HAP-1 (cell line): Measurements from ENCODE around the gene IFITM10.

Experiments
- DNase-seq, 2 experiments: peaks; one replicate each; pipeline ENCODE4 v3.0.0-alpha.2; 2016 to 2020; ENCODE audit warnings: low spot score in 2 of 2
- H3K27me3 ChIP-seq: fragments of 250-450 bp; sonication (Bioruptor Pico); 2 replicates; pipeline ENCODE4 v1.5.1; 2020; ENCODE audit warnings: low read depth, mild to moderate bottlenecking, moderate library complexity
- H3K36me3 ChIP-seq: fragments of 250-450 bp; sonication (Bioruptor Pico); replicated peaks from 2 replicates; pipeline ENCODE4 v1.5.1; 2020; ENCODE audit warnings: mild to moderate bottlenecking
- H3K4me1 ChIP-seq: fragments of 250-450 bp; sonication (Bioruptor Pico); 2 replicates; pipeline ENCODE4 v1.5.1; 2020; ENCODE audit warnings: mild to moderate bottlenecking
- H3K4me3 ChIP-seq: fragments of 250-450 bp; sonication (Bioruptor Pico); 2 replicates; pipeline ENCODE4 v1.5.1; 2020; ENCODE audit warnings: mild to moderate bottlenecking, moderate library complexity
- H3K9me3 ChIP-seq: fragments of 250-450 bp; sonication (Bioruptor Pico); 2 replicates; pipeline ENCODE4 v1.5.1; 2020; ENCODE audit warnings: mild to moderate bottlenecking, moderate library complexity
- in situ Hi-C: fragments of 300-500 bp; cut with MboI; formaldehyde crosslinking; loops from 3 replicates; pipeline ENCODE4 v1.14.3; 2020; ENCODE audit warnings: low sequenced_read_pairs, inconsistent platforms, mixed read lengths

IFITM10 gene

DNA sequence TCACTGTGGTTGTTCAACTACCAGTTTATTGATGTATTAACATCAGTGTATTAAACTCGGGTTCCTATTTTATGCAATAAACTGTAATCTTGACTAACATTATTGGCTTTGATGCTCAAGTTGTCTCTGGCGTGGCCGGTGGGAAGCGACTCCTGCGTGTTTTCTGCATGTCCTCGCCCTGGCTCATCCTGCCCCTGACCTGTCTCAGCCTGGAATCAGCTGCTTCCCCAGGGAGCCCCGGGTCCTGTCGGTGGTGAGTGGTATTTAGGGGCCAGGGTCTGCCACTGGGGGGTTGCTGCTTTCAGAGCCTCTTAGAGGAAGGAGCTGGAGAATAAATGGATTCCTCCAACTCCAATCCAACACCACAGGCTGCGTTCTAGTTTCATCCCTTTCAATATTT lies 22.5 kb downstream of the IFITM10 start:
- Histone ChIP-seq H3K4me3 (no peak overlapping the region), H3K4me1 (no peaks in the 10 kb centered on the region), H3K36me3 (no peaks in the 10 kb centered on the region), H3K9me3 (no peaks in the 10 kb centered on the region), H3K27me3 (peaks cover 17% of the 10 kb centered on the region; the same call in 1 of the 2 replicates)
- no peak for DNase-seq
- in situ Hi-C loops = no loop called here

DNA sequence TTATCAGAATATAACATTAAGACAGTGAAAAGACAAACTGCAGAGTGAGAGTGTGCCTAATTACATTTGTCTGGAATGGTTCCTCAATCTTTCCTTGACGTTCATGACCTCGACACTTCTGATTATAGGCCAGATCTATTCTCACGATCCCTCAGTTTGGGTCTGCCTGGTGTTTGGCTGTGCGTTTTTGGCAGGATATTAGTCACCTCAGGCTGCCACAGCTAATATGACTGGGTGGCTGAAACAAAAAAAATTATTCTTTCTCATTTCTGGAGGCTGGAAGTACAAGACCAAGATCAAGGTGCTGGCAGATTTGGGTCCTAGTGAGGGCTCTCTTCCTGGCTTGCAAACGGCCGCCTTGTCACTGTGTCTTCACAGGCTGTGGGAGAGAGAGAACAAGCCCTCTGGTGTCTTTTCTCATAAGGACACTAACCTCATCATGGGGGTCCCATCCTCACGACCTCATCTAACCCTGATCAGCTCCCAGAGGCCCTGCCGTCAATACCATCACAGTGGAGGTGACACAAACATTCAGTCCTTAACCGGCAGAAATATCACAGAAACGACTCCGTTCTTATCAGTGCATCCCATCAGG lies 23.2 kb downstream of the IFITM10 start:
- in situ Hi-C loops = no loop called here
- DNase-seq = no peak
- H3K36me3 ChIP-seq = no peaks in the 10 kb centered on the region
- H3K4me1 ChIP-seq = no peaks in the 10 kb centered on the region
- no peaks in the 10 kb centered on the region for H3K9me3 ChIP-seq
- H3K4me3 ChIP-seq = no peak overlapping the region
- peaks cover 17% of the 10 kb centered on the region; the same call in 1 of the 2 replicates for H3K27me3 ChIP-seq

DNA sequence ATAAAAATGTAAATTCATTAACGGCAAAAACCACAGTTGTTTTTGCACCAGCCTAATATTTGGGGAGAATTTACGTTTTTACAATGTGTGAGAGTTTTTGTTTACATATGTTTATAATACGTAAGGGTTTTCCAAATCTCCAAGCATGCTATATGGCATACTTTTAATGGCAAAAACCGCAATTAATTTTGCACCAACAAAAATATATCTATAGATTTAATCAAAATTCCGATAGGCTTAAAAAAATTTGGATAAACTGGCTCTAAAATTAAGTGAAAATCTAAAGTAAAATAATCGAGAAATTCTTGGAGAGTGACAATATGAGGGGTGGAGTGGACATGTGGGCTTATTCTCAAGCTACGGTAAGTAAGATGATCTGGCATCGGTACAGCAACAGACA lies 30.6 kb downstream of the IFITM10 start:
- Histone ChIP-seq H3K4me3 (no peak overlapping the region), H3K36me3 (no peaks in the 10 kb centered on the region), H3K27me3 (no peaks in the 10 kb centered on the region; the same call in 1 of the 2 replicates), H3K9me3 (no peaks in the 10 kb centered on the region), H3K4me1 (no peaks in the 10 kb centered on the region)
- in situ Hi-C loops = no loop called here
- DNase-seq = no peak

DNA sequence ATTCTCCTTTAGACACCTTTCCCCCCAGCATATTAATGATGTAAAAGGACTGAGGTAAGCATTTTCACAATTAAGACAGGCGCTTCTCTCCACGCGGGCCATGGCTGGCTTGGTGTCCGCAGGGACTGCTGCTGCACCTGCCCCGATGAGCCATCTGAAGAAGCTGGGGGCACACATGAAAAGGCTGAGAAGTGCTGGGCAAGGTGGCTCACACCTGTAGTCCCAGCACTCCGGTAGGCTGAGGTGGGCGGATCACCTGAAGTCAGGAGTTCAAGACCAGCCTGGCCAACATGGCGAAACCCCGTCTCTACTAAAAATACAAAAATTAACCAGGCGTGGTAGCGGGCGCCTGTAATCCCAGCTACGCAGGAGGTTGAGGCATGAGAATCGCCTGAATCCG lies 32.1 kb downstream of the IFITM10 start:
- Histone ChIP-seq H3K36me3 (no peaks in the 10 kb centered on the region), H3K4me3 (no peak overlapping the region), H3K4me1 (no peaks in the 10 kb centered on the region), H3K27me3 (no peaks in the 10 kb centered on the region; the same call in 1 of the 2 replicates), H3K9me3 (no peaks in the 10 kb centered on the region)
- in situ Hi-C loops = no loop called here
- no peak for DNase-seq

DNA sequence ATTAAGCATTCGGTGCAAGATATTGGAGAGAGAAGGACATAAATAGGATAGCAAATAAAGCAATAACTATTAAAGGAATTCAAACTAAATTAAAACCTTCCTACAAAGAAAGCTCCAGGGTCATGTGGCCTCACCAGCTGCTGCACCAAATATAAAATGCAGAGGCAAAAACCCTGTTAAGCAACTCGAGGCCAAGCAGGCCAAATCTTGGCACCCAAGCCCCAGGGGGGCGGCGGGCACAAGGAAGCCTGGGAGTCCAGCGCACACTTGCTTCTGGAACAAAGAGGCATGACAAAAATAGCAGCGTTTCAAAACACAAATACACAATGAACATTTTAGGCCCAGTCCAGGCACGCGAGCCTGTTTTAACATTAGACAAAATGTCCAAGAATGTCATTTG lies 32.6 kb downstream of the IFITM10 start:
- Histone ChIP-seq H3K4me1 (no peaks in the 10 kb centered on the region), H3K4me3 (no peak overlapping the region), H3K36me3 (no peaks in the 10 kb centered on the region), H3K27me3 (no peaks in the 10 kb centered on the region; the same call in 1 of the 2 replicates), H3K9me3 (no peaks in the 10 kb centered on the region)
- DNase-seq = no peak
- in situ Hi-C loops = no loop called here

DNA sequence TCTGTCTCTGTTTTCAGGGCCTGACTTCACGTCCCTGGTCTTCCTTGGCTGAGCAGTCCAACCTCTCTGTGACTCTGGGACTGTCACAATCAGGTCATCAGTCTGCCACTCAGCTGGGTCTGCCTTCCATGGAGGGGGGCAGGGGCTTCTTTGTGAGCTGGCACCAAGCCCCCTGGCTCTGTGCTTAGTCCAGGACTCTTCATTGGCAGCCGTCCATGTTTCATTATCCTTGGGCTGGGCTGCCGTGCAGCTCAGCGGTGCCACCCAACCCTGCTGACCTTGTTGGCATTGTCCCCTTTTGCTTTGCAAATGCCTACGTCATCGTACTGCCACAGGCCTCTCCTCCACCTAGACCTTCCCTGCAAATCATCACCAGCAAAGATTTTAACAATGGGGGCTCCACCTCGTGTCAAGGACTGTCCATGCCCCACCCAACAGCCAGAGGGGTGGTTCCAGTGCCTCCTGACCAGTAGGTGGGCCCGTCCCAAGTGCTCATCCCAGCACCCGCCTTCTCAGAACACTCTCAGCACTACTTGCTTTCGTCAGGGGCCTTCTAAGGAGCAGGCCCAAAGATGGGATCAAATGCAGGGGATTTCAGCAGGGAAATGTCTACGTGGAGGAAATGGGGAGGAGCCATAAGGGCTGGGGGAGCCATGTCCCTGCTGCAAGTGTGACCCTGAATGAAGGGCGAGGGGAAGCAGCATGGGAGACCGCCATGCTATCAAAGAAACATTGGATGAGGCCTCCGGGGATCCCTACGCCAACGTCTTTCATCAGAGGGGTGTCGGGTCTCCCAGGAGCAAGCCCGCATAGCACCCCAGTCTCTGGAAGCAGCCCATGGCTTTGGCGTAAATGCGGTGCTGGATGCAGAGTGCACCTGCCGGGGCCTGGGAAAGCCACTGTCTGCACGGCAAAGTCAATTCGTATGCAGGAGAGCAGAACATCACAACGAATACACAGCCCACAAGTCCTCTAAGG lies 35.2 kb downstream of the IFITM10 start:
- no peaks in the 10 kb centered on the region for H3K4me1 ChIP-seq
- no peaks in the 10 kb centered on the region for H3K9me3 ChIP-seq
- H3K36me3 ChIP-seq = no peaks in the 10 kb centered on the region
- no peak overlapping the region for H3K4me3 ChIP-seq
- in situ Hi-C loops = no loop called here
- no peak for DNase-seq
- peaks cover 7% of the 10 kb centered on the region for H3K27me3 ChIP-seq

DNA sequence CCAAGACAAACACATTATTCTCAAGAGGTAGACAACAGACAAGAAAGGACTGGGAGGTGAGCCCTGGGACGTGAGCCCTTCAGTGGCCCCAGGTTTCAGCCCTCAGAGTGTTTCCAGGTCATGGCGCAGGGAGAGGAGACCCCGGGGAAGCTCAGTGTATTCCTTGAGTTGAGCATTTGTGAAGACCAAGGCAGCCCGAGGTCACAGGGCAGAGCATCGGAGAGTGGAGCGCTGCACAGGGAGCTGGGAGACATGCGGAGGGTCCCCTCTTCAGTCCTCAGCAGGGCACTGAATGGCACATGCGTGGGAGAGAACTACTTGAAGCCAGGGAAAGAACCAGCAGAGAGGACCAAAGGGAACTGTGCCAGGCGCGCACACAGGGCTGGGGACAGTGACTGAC lies 41.7 kb downstream of the IFITM10 start:
- no peak for DNase-seq
- Histone ChIP-seq H3K4me1 (no peaks in the 10 kb centered on the region), H3K36me3 (no peaks in the 10 kb centered on the region), H3K4me3 (no peak overlapping the region), H3K9me3 (no peaks in the 10 kb centered on the region), H3K27me3 (peaks cover 14% of the 10 kb centered on the region)
- in situ Hi-C loops = no loop called here

DNA sequence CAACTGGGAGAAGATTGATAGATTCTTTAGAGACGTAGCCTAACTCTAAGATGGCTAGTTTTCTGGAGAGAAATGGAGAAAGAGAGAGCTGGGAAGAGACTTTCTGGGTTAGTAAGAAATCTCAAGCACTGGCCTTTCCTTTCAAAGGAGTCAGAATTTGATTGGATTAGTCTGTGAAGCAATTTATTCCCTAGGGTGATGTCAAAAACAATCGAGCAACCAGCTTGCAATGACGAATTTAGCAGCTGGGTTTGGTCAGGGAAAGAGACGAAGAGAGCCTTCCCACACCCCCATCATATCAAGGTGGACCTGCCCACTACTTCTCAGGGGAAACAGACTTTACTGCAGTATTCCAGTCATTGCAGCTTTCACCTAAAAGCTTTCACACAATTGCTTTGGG lies 42.6 kb downstream of the IFITM10 start:
- no peaks in the 10 kb centered on the region for H3K36me3 ChIP-seq
- in situ Hi-C loops = no loop called here
- DNase-seq = no peak
- H3K27me3 ChIP-seq = peaks cover 14% of the 10 kb centered on the region
- no peaks in the 10 kb centered on the region for H3K4me1 ChIP-seq
- H3K9me3 ChIP-seq = no peaks in the 10 kb centered on the region
- no peak overlapping the region for H3K4me3 ChIP-seq

DNA sequence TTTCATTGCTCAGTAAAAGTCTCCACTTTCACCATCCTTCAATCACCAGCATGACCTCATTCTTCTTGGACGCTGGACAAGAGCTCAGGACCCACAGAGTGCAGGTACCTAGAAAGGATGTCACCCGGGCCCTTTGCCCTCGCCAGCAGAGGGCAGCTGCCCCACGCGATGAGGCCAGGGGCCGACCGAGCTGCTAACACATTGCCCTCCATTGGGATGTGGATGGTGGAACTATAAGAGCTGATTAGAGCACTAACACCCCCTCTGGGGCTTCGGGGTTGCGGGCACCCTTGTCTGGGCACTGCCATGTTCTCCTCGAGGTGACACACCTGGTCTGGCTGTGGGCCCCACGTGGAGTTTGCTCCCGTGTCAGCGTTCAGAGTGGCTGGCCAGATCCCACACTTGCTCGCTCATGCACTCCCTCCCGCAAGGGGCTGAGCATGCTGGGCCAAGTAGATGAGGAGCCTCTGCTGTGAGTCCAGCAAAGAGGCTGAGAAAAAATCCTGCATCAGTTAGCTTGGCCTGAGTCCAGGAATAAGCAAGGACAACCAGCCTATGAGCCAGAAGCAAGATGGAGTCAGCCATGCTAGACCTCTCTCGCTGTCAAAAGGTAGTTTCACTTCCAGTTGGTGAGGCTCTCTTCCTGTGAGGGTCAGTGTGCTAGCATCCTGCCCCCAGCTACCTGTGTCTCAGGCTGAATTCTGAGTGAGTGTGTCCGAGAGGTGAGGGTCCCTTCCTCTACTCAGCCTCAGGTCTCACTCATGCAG lies 43.6 kb downstream of the IFITM10 start:
- Histone ChIP-seq H3K36me3 (no peaks in the 10 kb centered on the region), H3K27me3 (peaks cover 14% of the 10 kb centered on the region), H3K9me3 (no peaks in the 10 kb centered on the region), H3K4me3 (no peak overlapping the region), H3K4me1 (no peaks in the 10 kb centered on the region)
- no peak for DNase-seq
- in situ Hi-C loops = no loop called here

DNA sequence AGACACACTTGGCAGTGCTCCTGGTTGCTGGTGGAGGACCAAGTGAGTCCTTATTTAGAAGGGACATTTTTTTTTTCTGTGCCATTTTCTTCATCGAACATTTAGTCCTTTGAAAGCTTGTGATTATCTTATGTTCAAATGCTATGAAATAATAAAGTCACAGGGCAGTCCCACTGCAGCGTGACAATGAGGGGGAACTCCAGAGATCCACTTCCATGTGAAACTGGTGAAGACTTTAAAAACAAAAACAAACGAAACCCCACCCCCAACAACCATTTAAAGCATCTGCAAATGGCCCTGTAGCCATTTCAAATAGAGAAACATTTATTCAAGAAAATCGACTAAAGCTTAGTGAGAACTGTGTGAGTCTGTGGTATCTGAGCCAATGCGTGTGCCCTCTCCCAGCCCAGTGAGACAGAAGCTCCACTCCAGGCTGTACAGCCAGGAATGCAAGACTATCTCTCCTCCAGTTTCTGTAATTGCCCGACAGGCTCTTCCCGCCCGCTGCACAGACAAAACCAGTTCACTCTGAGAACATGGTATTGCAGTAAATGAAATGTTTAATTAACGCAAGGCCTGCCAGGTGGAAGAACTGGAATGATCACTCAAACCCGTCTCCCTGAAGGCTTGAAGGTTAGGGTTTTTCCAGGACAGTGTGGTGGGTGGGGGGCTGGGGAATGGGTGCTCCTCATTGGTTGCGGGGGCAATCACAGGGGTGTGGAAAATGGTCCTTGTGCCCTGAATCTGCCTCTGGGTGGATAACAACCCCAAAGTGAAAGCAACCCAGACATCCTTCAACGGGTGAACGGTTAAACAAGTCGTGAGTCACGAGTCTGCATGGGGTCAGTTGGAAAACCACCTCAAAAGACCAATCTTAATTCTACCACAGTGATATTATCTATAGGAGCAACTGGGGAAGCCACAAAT lies 45.0 kb downstream of the IFITM10 start:
- no peaks in the 10 kb centered on the region for H3K9me3 ChIP-seq
- no peak for DNase-seq
- H3K4me1 ChIP-seq = no peaks in the 10 kb centered on the region
- no peaks in the 10 kb centered on the region for H3K36me3 ChIP-seq
- in situ Hi-C loops = no loop called here
- peaks cover 8% of the 10 kb centered on the region for H3K27me3 ChIP-seq
- H3K4me3 ChIP-seq = no peak overlapping the region

DNA sequence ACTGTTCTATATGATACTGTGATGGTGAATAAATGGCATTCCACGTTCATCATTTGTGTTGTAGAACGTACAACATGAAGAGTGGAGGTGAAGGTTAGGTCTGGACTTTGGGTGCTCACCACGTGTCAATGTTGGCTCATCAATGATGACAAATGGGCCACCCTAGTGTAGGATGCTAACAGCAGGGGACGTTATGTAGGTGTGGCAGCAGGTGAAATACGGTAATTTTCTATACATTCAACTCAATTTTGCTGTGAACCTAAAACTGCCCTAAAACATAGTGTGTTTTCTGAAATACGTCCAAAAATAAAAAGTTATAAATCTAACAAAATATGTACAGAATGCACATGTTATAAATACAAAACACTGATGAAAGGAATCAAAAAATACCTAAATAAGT lies 47.2 kb downstream of the IFITM10 start:
- in situ Hi-C loops = no loop called here
- DNase-seq = no peak
- no peaks in the 10 kb centered on the region for H3K4me1 ChIP-seq
- H3K4me3 ChIP-seq = no peak overlapping the region
- H3K27me3 ChIP-seq = peaks cover under 1% of the 10 kb centered on the region; the same call in 1 of the 2 replicates
- H3K9me3 ChIP-seq = no peaks in the 10 kb centered on the region
- H3K36me3 ChIP-seq = no peaks in the 10 kb centered on the region

DNA sequence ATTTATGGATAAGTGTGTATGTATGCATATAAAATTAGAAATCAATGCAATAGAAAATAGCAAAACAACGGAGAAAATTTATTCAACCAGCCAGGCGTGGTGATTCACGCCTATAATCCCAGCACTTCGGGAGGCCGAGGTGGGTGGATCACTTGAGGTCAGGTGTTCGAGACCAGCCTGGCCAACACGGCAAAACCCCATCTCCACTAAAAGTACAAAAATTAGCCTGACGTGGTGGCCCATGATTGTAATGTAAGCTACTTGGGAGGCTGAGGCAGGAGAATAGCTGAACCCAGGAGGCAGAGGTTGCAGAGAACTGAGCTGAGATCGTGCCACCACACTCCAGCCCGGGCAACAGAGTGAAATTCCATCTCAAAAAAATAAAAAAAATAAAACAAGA lies 47.9 kb downstream of the IFITM10 start:
- in situ Hi-C loops = no loop called here
- no peaks in the 10 kb centered on the region for H3K36me3 ChIP-seq
- H3K4me3 ChIP-seq = no peak overlapping the region
- H3K4me1 ChIP-seq = no peaks in the 10 kb centered on the region
- no peaks in the 10 kb centered on the region for H3K9me3 ChIP-seq
- no peak for DNase-seq
- H3K27me3 ChIP-seq = no peaks in the 10 kb centered on the region
